Measurements from ENCODE around the gene C22orf39. TPM values are rescaled to one million over a fixed set of nuclear protein-coding genes. Genes with fewer than 3 reads are reported as not detected.

The C22orf39 gene
- total RNA-seq, 4 donors from 2014 or later, result 46.8 to 47.9 (median 47.1) TPM

- Histone ChIP-seq H3K27ac (no peak overlapping the region), H3K27me3 (no peaks in the 10 kb centered on the region), H3K9me3 (no peaks in the 10 kb centered on the region), H3K36me3 (peaks cover 0 to 83% (median 0%) of the 10 kb centered on the region in 3 donors), H3K4me3 (no peak overlapping the region), H3K4me1 (no peaks in the 10 kb centered on the region)
- TF ChIP-seq POLR2A (IDR thresholded peaks at IDR 0.05) (no peak), CTCF (IDR thresholded peaks at IDR 0.05) (no peak)
- DNase-seq, result no peak
These were observed 8.3 kb upstream of the C22orf39 start for GRCh38 chr22:19455585-19456370.

- DNase-seq, result no peak
- Histone ChIP-seq H3K4me1 (no peaks in the 10 kb centered on the region), H3K9me3 (no peaks in the 10 kb centered on the region), H3K4me3 (no peak overlapping the region), H3K27me3 (no peaks in the 10 kb centered on the region), H3K36me3 (peaks cover 0 to 81% (median 0%) of the 10 kb centered on the region in 3 donors), H3K27ac (no peak overlapping the region)
- no peak for TF ChIP-seq CTCF (IDR thresholded peaks at IDR 0.05)
These were observed 7.5 kb upstream of the C22orf39 start for GRCh38 chr22:19455033-19455432.

- no peak for TF ChIP-seq CTCF (IDR thresholded peaks at IDR 0.05)
- no peak for TF ChIP-seq POLR2A (IDR thresholded peaks at IDR 0.05)
- no peaks in the 10 kb centered on the region for H3K27me3 ChIP-seq
- DNase-seq, result no peak
- H3K4me3 ChIP-seq, result no peak overlapping the region
- peaks cover 0 to 80% (median 0%) of the 10 kb centered on the region in 3 donors for H3K36me3 ChIP-seq
- no peaks in the 10 kb centered on the region for H3K4me1 ChIP-seq
- H3K27ac ChIP-seq, result no peak overlapping the region
- no peaks in the 10 kb centered on the region for H3K9me3 ChIP-seq
These were observed 6.6 kb upstream of the C22orf39 start for GRCh38 chr22:19454156-19454555.

- Histone ChIP-seq H3K36me3 (peaks cover 0 to 77% (median 0%) of the 10 kb centered on the region in 3 donors), H3K4me1 (peaks cover 0 to 2% (median 0%) of the 10 kb centered on the region in 4 donors), H3K27me3 (no peaks in the 10 kb centered on the region), H3K4me3 (no peak overlapping the region), H3K27ac (no peak overlapping the region), H3K9me3 (no peaks in the 10 kb centered on the region)
- DNase-seq, result no peak
- no peak for TF ChIP-seq CTCF (IDR thresholded peaks at IDR 0.05)
- TF ChIP-seq POLR2A (IDR thresholded peaks at IDR 0.05), result no peak
These were observed 6.2 kb upstream of the C22orf39 start for GRCh38 chr22:19453718-19454117.

GRCh38 chr22:19451570-19451969, 4.1 kb upstream of the C22orf39 start:
- Histone ChIP-seq H3K9me3 (no peaks in the 10 kb centered on the region), H3K27ac (no peak overlapping the region), H3K27me3 (no peaks in the 10 kb centered on the region), H3K36me3 (peaks cover 0 to 56% (median 0%) of the 10 kb centered on the region in 3 donors), H3K4me3 (no peak overlapping the region), H3K4me1 (peaks cover 0 to 13% (median 3%) of the 10 kb centered on the region in 4 donors)
- TF ChIP-seq POLR2A (IDR thresholded peaks at IDR 0.05), result no peak
- TF ChIP-seq CTCF (IDR thresholded peaks at IDR 0.05), result no peak
- no peak for DNase-seq

Measured in Peyer's patch (tissue), 4 donors.